Bone marrow (tissue), 2 donors: ENCODE results near the gene NEXN.
A peak's percentile ranks its signal among the peaks of the same experiment; 100 is the strongest.
"Not testable (repeated sequence)": the region's sequence is repeated elsewhere in the genome, so short reads cannot be mapped to it uniquely, and the experiment has no call there.

Experiments used
- DNase-seq, 2 donors: peaks; one replicate each; lab custom pipeline; 2025; lab: John Stamatoyannopoulos, UW

Gene NEXN

GRCh38 chr1:77906019-77906545 lies 17.7 kb downstream of the NEXN start:
- DNase-seq = no peak

GRCh38 chr1:77906624-77907023 lies 18.2 kb downstream of the NEXN start:
- no peak for DNase-seq

- DNase-seq = no peak
Observed at GRCh38 chr1:77910116-77910515, 21.7 kb downstream of the NEXN start.

- not testable (repeated sequence) for DNase-seq
Observed at GRCh38 chr1:77918918-77919317, 30.5 kb downstream of the NEXN start.

- no peak for DNase-seq
Observed at GRCh38 chr1:77925518-77925917, 37.1 kb downstream of the NEXN start.

- DNase-seq = no peak
Observed at GRCh38 chr1:77925956-77926355, 37.5 kb downstream of the NEXN start.

GRCh38 chr1:77926561-77927357 lies 38.3 kb downstream of the NEXN start:
- DNase-seq = peak in 1 of 2 donors; percentile 62

- DNase-seq = no peak
Observed at GRCh38 chr1:77927414-77927813, 39.0 kb downstream of the NEXN start.

- DNase-seq = no peak
Observed at GRCh38 chr1:77929806-77930205, 41.4 kb downstream of the NEXN start.

- DNase-seq = no peak
Observed at GRCh38 chr1:77938651-77939050, 50.2 kb downstream of the NEXN start.

- no peak for DNase-seq
Observed at GRCh38 chr1:77940921-77941570, 52.6 kb downstream of the NEXN start.

GRCh38 chr1:77942400-77943140 lies 54.1 kb downstream of the NEXN start:
- no peak for DNase-seq

- no peak for DNase-seq
Observed at GRCh38 chr1:77945345-77945744, 56.9 kb downstream of the NEXN start.

GRCh38 chr1:77948841-77949424 lies 60.5 kb downstream of the NEXN start:
- DNase-seq = no peak

- DNase-seq = peak in 1 of 2 donors; percentile 38
Observed at GRCh38 chr1:77950873-77951272, 62.4 kb downstream of the NEXN start.

GRCh38 chr1:77951328-77951727 lies 62.9 kb downstream of the NEXN start:
- no peak for DNase-seq

- DNase-seq = no peak
Observed at GRCh38 chr1:77953907-77954306, 65.5 kb downstream of the NEXN start.

- DNase-seq = no peak
Observed at GRCh38 chr1:77954521-77954920, 66.1 kb downstream of the NEXN start.

GRCh38 chr1:77955709-77956108 lies 67.3 kb downstream of the NEXN start:
- DNase-seq = no peak

GRCh38 chr1:77956464-77956863 lies 68.0 kb downstream of the NEXN start:
- no peak for DNase-seq

- no peak for DNase-seq
Observed at GRCh38 chr1:77958391-77958790, 70.0 kb downstream of the NEXN start.

GRCh38 chr1:77958850-77959249 lies 70.4 kb downstream of the NEXN start:
- DNase-seq = no peak
